GM12891 (cell line): Measurements from ENCODE around the gene ZNF407.

Source experiments
- POLR2A ChIP-seq: IDR thresholded peaks from 2 replicates; pipeline ENCODE4 v1.6.1; 2011; ENCODE audit warnings: low read depth, low read length, control low read depth
- POLR2AphosphoS5 ChIP-seq: IDR thresholded peaks from 2 replicates; pipeline ENCODE4 v1.6.1; 2011; ENCODE audit warnings: low read depth, low read length, control low read depth
- SPI1 ChIP-seq: IDR thresholded peaks from 2 replicates; pipeline ENCODE4 v1.6.1; 2011; ENCODE audit warnings: low read depth, low read length, control low read depth
- TAF1 ChIP-seq: IDR thresholded peaks from 2 replicates; pipeline ENCODE4 v1.6.1; 2011; ENCODE audit warnings: low read depth, low read length, control low read depth

- TF ChIP-seq POLR2AphosphoS5: no peak
- no peak for TF ChIP-seq POLR2A
- TF ChIP-seq TAF1: no peak
- no peak for TF ChIP-seq SPI1
Measured at GRCh38 chr18:74933930-74934329, 336.3 kb downstream of the ZNF407 start.
